SK-N-SH (cell line): ENCODE results near the gene PPM1E. TPM values are rescaled to one million over a fixed set of nuclear protein-coding genes. Genes with fewer than 3 reads are reported as not detected.

Source experiments
- CTCF ChIA-PET: fragments of 300-600, 350-600 bp; formaldehyde crosslinking; extraction: SDS; loops from one replicate; lab custom pipeline; 2021; lab: Yijun Ruan, JAX
- POLR2A ChIA-PET: fragments of 350-600 bp; sonication (Branson Sonifier 250); formaldehyde crosslinking; extraction: SDS; loops from one replicate; lab custom pipeline; 2020; ENCODE audit warnings: antibody characterized with exemption, inconsistent platforms; lab: Yijun Ruan, JAX
- DNase-seq: peaks from one replicate; pipeline ENCODE4 v3.0.0; 2012
- H2AFZ ChIP-seq: fragments of 200-600 bp; sonication (generic); 2 replicates; pipeline ENCODE4 v1.8.1; 2016; ENCODE audit warnings: antibody characterized with exemption, mild to moderate bottlenecking, low read depth
- H3F3A ChIP-seq: fragments of 200-600 bp; sonication (generic); replicated peaks from 2 replicates; pipeline ENCODE3; 2016; ENCODE audit warnings: antibody characterized with exemption, mild to moderate bottlenecking; ENCODE audit not compliant: insufficient read depth
- H3K27ac ChIP-seq, 2 experiments: fragments of 200-500 bp in 1 of 2; fragments of 200-600 bp in 1 of 2; sonication (Bioruptor generic) in 1 of 2; sonication (generic), shearing (Covaris generic) in 1 of 2; 2 replicates each; pipeline versions ENCODE4 v1.5.1 to v1.6.1; 2014 to 2016; ENCODE audit warnings: low read depth in 2 of 2, inconsistent platforms in 1 of 2, low read length in 1 of 2, mild to moderate bottlenecking in 1 of 2, mixed read lengths in 1 of 2
- H3K27me3 ChIP-seq: fragments of 200-600 bp; sonication (generic), shearing (Covaris generic); 2 replicates; pipeline ENCODE4 v1.6.1; 2016; ENCODE audit warnings: mixed run types; ENCODE audit not compliant: insufficient read depth
- H3K36me3 ChIP-seq, 2 experiments: fragments of 200-500 bp in 1 of 2; fragments of 200-600 bp in 1 of 2; sonication (Bioruptor generic) in 1 of 2; sonication (generic) in 1 of 2; replicated peaks in 1 of 2; 2 replicates each; pipeline versions ENCODE3 to v1.5.1; 2014 to 2016; ENCODE audit warnings: low read length in 1 of 2, mild to moderate bottlenecking in 1 of 2; ENCODE audit not compliant: insufficient read depth in 2 of 2, control insufficient read depth in 1 of 2
- H3K4me1 ChIP-seq, 2 experiments: fragments of 200-500 bp in 1 of 2; fragments of 200-600 bp in 1 of 2; sonication (Bioruptor generic) in 1 of 2; sonication (generic), shearing (Covaris generic) in 1 of 2; 2 replicates each; pipeline versions ENCODE4 v1.5.1 to v1.6.1; 2014 to 2016; ENCODE audit warnings: low read depth in 1 of 2, low read length in 1 of 2, mixed run types in 1 of 2; ENCODE audit not compliant: insufficient read depth in 2 of 2, control insufficient read depth in 1 of 2
- H3K4me2 ChIP-seq: fragments of 200-600 bp; sonication (generic), shearing (Covaris generic); 2 replicates; pipeline ENCODE4 v1.6.1; 2017; ENCODE audit warnings: mixed run types
- H3K4me3 ChIP-seq, 2 experiments: fragments of 200-500 bp in 1 of 2; fragments of 200-600 bp in 1 of 2; sonication (Bioruptor generic) in 1 of 2; sonication (generic), shearing (Covaris generic) in 1 of 2; 2 replicates each; pipeline versions ENCODE4 v1.5.1 to v1.8.1; 2014 to 2016; ENCODE audit warnings: low read depth in 2 of 2, inconsistent platforms in 1 of 2, low read length in 1 of 2, mild to moderate bottlenecking in 1 of 2, mixed read lengths in 1 of 2, moderate library complexity in 1 of 2
- H3K79me2 ChIP-seq: fragments of 200-600 bp; sonication (generic); 2 replicates; pipeline ENCODE4 v1.8.1; 2017; ENCODE audit warnings: mild to moderate bottlenecking; ENCODE audit not compliant: insufficient read depth
- H3K9ac ChIP-seq: fragments of 200-600 bp; sonication (generic); 2 replicates; pipeline ENCODE4 v1.6.1; 2017; ENCODE audit warnings: mixed run types
- H3K9me2 ChIP-seq: fragments of 200-600 bp; sonication (generic); 2 replicates; pipeline ENCODE4 v1.6.1; 2017; ENCODE audit warnings: mixed run types
- H3K9me3 ChIP-seq: fragments of 200-600 bp; sonication (generic); 2 replicates; pipeline ENCODE4 v1.6.1; 2017; ENCODE audit warnings: mixed run types, mild to moderate bottlenecking, moderate library complexity
- H4K20me1 ChIP-seq: fragments of 200-600 bp; sonication (generic); 2 replicates; pipeline ENCODE4 v1.6.1; 2017; ENCODE audit warnings: mild to moderate bottlenecking, mixed run types; ENCODE audit not compliant: insufficient read depth
- FOXM1 ChIP-seq: IDR thresholded peaks from 2 replicates; pipeline ENCODE4 v1.4.0; 2012; ENCODE audit warnings: low read depth, mild to moderate bottlenecking
- JUND ChIP-seq: IDR thresholded peaks from 2 replicates; pipeline ENCODE4 v1.4.0; 2012
- MXI1 ChIP-seq: IDR thresholded peaks from 2 replicates; pipeline ENCODE4 v1.6.1; 2012; ENCODE audit warnings: mild to moderate bottlenecking, low read depth, low read length, improper control_type of control experiment
- NRF1 ChIP-seq: IDR thresholded peaks from 2 replicates; pipeline ENCODE4 v1.6.1; 2012; ENCODE audit warnings: low read depth, mild to moderate bottlenecking, low read length
- POLR2AphosphoS5 ChIP-seq: IDR thresholded peaks from 2 replicates; pipeline ENCODE4 v1.6.1; 2012; ENCODE audit warnings: low read depth, low read length
- RAD21 ChIP-seq: IDR thresholded peaks from 2 replicates; pipeline ENCODE4 v1.6.1; 2012; ENCODE audit warnings: mild to moderate bottlenecking, low read length
- RCOR1 ChIP-seq: fragments of 150-350 bp; IDR thresholded peaks from 2 replicates; pipeline ENCODE4 v1.6.1; 2017; ENCODE audit warnings: antibody characterized with exemption, low read length
- REST ChIP-seq: IDR thresholded peaks from 2 replicates; pipeline ENCODE4 v1.6.1; 2012; ENCODE audit warnings: mild to moderate bottlenecking, low read depth, low read length, moderate library complexity
- RFX5 ChIP-seq: IDR thresholded peaks from 2 replicates; pipeline ENCODE4 v1.6.1; 2012; ENCODE audit warnings: mild to moderate bottlenecking, improper control_type of control experiment, low read length
- WGBS: methylation state at CpG from one replicate; pipeline ENCODE4 v1.1.6; 2017; ENCODE audit warnings: low lambda C conversion rate; 5-methylcytosine and 5-hydroxymethylcytosine counted together
- polyA plus RNA-seq, 3 experiments: library from polyadenylated mRNA; depleted of rRNA; stranded (reverse); fragments of >200 nt; gene quantifications; 2 replicates each; pipeline ENCODE4 v1.2.3, GENCODE V29; 2012
- TF ChIP-seq, protein P1 (sequence below): fragments of 150-350 bp; IDR thresholded peaks from 2 replicates; pipeline ENCODE4 v1.6.1; 2016; ENCODE audit warnings: mild to moderate bottlenecking, low read depth, low read length

Gene PPM1E
- polyA plus RNA-seq (2012; rRNA removed), result 0.08 and 0.34 TPM in 2 replicates
- polyA plus RNA-seq (2012; cell fraction: cytosol; rRNA removed), result 0.40 and 0.64 TPM in 2 replicates
- polyA plus RNA-seq (2012; cell fraction: nucleus; rRNA removed), result 0.15 TPM in 2 replicates

GRCh38 chr17:58755577-58756245 lies at the start of gene PPM1E:
PPM1E (plus strand) TSS chr17:58755854.
- Histone ChIP-seq H3K9me3 (no peaks in the 10 kb centered on the region), H3K4me2 (peak within 1 kb of the TSS; percentile 96), H3K4me1 (peaks cover 0 to 11% of the 10 kb centered on the region in 2 experiments; a peak in 2 of 4 replicates), H3K27ac (peak within 1 kb of the TSS in 1 of 2 experiments; percentile 81; a peak in 2 of 4 replicates), H3K9ac (no peak within 1 kb of the TSS), H2AFZ (peak within 1 kb of the TSS; percentile 78)
- POLR2A ChIA-PET, result interaction anchor here (0.5 to 1.4 kb wide), 9 partner anchors 9 to 249 kb away, joined by 3 to 6 read pairs (median 4); no protein-coding TSS in a partner anchor
- CTCF ChIA-PET, result interaction anchor here (0.7 to 3.7 kb wide), 10 partner anchors 9 to 1758 kb away, joined by 3 to 22 read pairs (median 4); no protein-coding TSS in a partner anchor
- TF ChIP-seq JUND (no peak), POLR2AphosphoS5 (0 out of 2 replicates have a peak, but pooled peaks have one; percentile 23), FOXM1 (no peak), RFX5 (peak; percentile 90), RCOR1 (0 out of 2 replicates have a peak, but pooled peaks have one; percentile 11), RAD21 (0 out of 2 replicates have a peak, but pooled peaks have one; percentile 3), MXI1 (peak; percentile 80; the same call in 1 of the 2 replicates), NRF1 (peak; percentile 37; the same call in 1 of the 2 replicates), REST (peak; percentile 94)
- TF ChIP-seq, protein P1, sequence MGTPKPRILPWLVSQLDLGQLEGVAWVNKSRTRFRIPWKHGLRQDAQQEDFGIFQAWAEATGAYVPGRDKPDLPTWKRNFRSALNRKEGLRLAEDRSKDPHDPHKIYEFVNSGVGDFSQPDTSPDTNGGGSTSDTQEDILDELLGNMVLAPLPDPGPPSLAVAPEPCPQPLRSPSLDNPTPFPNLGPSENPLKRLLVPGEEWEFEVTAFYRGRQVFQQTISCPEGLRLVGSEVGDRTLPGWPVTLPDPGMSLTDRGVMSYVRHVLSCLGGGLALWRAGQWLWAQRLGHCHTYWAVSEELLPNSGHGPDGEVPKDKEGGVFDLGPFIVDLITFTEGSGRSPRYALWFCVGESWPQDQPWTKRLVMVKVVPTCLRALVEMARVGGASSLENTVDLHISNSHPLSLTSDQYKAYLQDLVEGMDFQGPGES, result no peak
- TF ChIP-seq, all 33 proteins: peak for 7
- Histone ChIP-seq H3F3A (peaks cover 7% of the 10 kb centered on the region), H3K79me2 (no peaks in the 10 kb centered on the region), H3K36me3 (no peaks in the 10 kb centered on the region), H3K4me3 (peak within 1 kb of the TSS; percentile 74 to 78), H3K27me3 (peaks cover 24% of the 10 kb centered on the region), H3K9me2 (no peaks in the 10 kb centered on the region), H4K20me1 (no peaks in the 10 kb centered on the region)
- 6% methylated on average over 36 of the region's 71 CpGs for WGBS
- DNase-seq, result peak; percentile 98
